Progenitor cell of endocrine pancreas (in vitro differentiated cells): ENCODE measurements around the gene NEUROD1. TPM values are rescaled to one million over a fixed set of nuclear protein-coding genes. Genes with fewer than 3 reads are reported as not detected.

ENCODE experiments used
- DNase-seq: peaks from one replicate; pipeline ENCODE4 v3.0.0; 2021; ENCODE audit warnings: low spot score; ENCODE audit not compliant: unreplicated experiment
- H3K27ac Mint-ChIP-seq: 2 replicates; pipeline ENCODE4 v1.8.0; 2021; ENCODE audit warnings: mild to moderate bottlenecking, moderate library complexity, mixed read lengths
- H3K27me3 Mint-ChIP-seq: 2 replicates; pipeline ENCODE4 v1.8.0; 2021; ENCODE audit warnings: mixed read lengths
- H3K36me3 Mint-ChIP-seq: 2 replicates; pipeline ENCODE4 v1.8.0; 2022; ENCODE audit warnings: mixed read lengths; ENCODE audit not compliant: insufficient read depth
- H3K4me1 Mint-ChIP-seq: 2 replicates; pipeline ENCODE4 v1.8.0; 2021; ENCODE audit warnings: low read depth, mixed read lengths
- H3K4me3 Mint-ChIP-seq: 2 replicates; pipeline ENCODE4 v1.8.0; 2021; ENCODE audit warnings: low read depth, mild to moderate bottlenecking, moderate library complexity, mixed read lengths
- H3K9me3 Mint-ChIP-seq: 2 replicates; pipeline ENCODE4 v1.8.0; 2021; ENCODE audit warnings: low read depth, mixed read lengths
- CTCF ChIP-seq: fragments of 200-600 bp; sonication (generic); IDR thresholded peaks from one replicate; pipeline ENCODE4 v1.5.0; 2021; ENCODE audit warnings: antibody characterized with exemption, mild to moderate bottlenecking; ENCODE audit not compliant: unreplicated experiment
- total RNA-seq: library from RNA; stranded (reverse); gene quantifications from 2 replicates; pipeline ENCODE4 v1.2.1, GENCODE V29; 2021

The NEUROD1 gene
- total RNA-seq, 1 donor from 2014 or later: 33.3 TPM

- H3K4me1 Mint-ChIP-seq: no peaks in the 10 kb centered on the region
- peaks cover 33% of the 10 kb centered on the region for H3K27me3 Mint-ChIP-seq
- TF ChIP-seq CTCF: no peak
- no peaks in the 10 kb centered on the region for H3K36me3 Mint-ChIP-seq
- peaks cover 4% of the 10 kb centered on the region for H3K9me3 Mint-ChIP-seq
- H3K27ac Mint-ChIP-seq: no peak overlapping the region
- no peak overlapping the region for H3K4me3 Mint-ChIP-seq
- DNase-seq: no peak
Measured at GRCh38 chr2:181698223-181698622, 17.9 kb upstream of the NEUROD1 start.

- peaks cover 2% of the 10 kb centered on the region for H3K9me3 Mint-ChIP-seq
- no peaks in the 10 kb centered on the region for H3K36me3 Mint-ChIP-seq
- H3K4me1 Mint-ChIP-seq: no peaks in the 10 kb centered on the region
- H3K4me3 Mint-ChIP-seq: no peak overlapping the region
- H3K27ac Mint-ChIP-seq: no peak overlapping the region
- peaks cover 39% of the 10 kb centered on the region for H3K27me3 Mint-ChIP-seq
- no peak for DNase-seq
- TF ChIP-seq CTCF: no peak
Measured at GRCh38 chr2:181697571-181697970, 17.3 kb upstream of the NEUROD1 start.

- Mint-ChIP-seq H3K9me3 (no peaks in the 10 kb centered on the region), H3K27me3 (peaks cover 41% of the 10 kb centered on the region), H3K27ac (no peak overlapping the region), H3K4me3 (no peak overlapping the region), H3K4me1 (no peaks in the 10 kb centered on the region), H3K36me3 (no peaks in the 10 kb centered on the region)
- no peak for TF ChIP-seq CTCF
- no peak for DNase-seq
Measured at GRCh38 chr2:181697126-181697525, 16.8 kb upstream of the NEUROD1 start.

- no peak for DNase-seq
- no peaks in the 10 kb centered on the region for H3K36me3 Mint-ChIP-seq
- no peak for TF ChIP-seq CTCF
- peaks cover 66% of the 10 kb centered on the region for H3K27me3 Mint-ChIP-seq
- no peaks in the 10 kb centered on the region for H3K9me3 Mint-ChIP-seq
- no peaks in the 10 kb centered on the region for H3K4me1 Mint-ChIP-seq
- no peak overlapping the region for H3K4me3 Mint-ChIP-seq
- no peak overlapping the region for H3K27ac Mint-ChIP-seq
Measured at GRCh38 chr2:181694271-181694670, 14.0 kb upstream of the NEUROD1 start.

- Mint-ChIP-seq H3K9me3 (no peaks in the 10 kb centered on the region), H3K36me3 (no peaks in the 10 kb centered on the region)
- TF ChIP-seq CTCF: no peak
Measured at GRCh38 chr2:181690860-181691259, 10.5 kb upstream of the NEUROD1 start.

More at GRCh38 chr2:181690860-181691259, 10.5 kb upstream of the NEUROD1 start:
- no peak overlapping the region for H3K4me3 Mint-ChIP-seq
- peaks cover 83% of the 10 kb centered on the region for H3K27me3 Mint-ChIP-seq
- no peak for DNase-seq
- H3K4me1 Mint-ChIP-seq: no peaks in the 10 kb centered on the region
- no peak overlapping the region for H3K27ac Mint-ChIP-seq
